ENCODE measurements around the gene RBM22. TPM values are rescaled to one million over a fixed set of nuclear protein-coding genes. Genes with fewer than 3 reads are reported as not detected.

The RBM22 gene
- total and polyA plus RNA-seq, 10 of the 15 experiments (the other 5 are each of a cell fraction or from before 2014, with no cell fraction given) = 26.3 to 66.4 (median 43.0) TPM

DNA sequence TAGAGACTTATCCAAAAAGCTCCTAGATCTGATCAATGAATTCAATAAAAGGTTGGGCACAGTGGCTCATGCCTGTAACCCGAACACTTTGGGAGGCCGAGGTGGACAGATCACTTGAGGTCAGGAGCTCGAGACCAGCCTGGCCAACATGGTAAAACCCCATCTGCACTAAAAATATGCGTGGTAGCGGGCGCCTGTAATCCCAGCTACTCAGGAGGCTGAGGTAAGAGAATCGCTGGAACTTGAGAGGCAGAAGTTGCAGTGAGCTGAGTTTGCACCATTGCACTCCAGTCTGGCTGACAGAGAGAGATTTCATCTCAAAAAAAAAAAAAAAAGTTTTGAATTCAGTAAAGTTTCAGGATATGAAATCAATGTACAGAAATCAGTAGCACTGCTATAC, 38.0 kb upstream of the RBM22 start (continued):
- TF ChIP-seq, protein P1, sequence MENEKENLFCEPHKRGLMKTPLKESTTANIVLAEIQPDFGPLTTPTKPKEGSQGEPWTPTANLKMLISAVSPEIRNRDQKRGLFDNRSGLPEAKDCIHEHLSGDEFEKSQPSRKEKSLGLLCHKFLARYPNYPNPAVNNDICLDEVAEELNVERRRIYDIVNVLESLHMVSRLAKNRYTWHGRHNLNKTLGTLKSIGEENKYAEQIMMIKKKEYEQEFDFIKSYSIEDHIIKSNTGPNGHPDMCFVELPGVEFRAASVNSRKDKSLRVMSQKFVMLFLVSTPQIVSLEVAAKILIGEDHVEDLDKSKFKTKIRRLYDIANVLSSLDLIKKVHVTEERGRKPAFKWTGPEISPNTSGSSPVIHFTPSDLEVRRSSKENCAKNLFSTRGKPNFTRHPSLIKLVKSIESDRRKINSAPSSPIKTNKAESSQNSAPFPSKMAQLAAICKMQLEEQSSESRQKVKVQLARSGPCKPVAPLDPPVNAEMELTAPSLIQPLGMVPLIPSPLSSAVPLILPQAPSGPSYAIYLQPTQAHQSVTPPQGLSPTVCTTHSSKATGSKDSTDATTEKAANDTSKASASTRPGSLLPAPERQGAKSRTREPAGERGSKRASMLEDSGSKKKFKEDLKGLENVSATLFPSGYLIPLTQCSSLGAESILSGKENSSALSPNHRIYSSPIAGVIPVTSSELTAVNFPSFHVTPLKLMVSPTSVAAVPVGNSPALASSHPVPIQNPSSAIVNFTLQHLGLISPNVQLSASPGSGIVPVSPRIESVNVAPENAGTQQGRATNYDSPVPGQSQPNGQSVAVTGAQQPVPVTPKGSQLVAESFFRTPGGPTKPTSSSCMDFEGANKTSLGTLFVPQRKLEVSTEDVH (IDR thresholded peaks at IDR 0.05; ENCODE audit: low read depth, partially characterized antibody) = no peak
- TF ChIP-seq KAT2A (conservative IDR thresholded peaks at IDR 0.05; ENCODE audit: control insufficient read depth, low read depth, low read length) (no peak), WRNIP1 (IDR thresholded peaks at IDR 0.05; ENCODE audit: borderline replicate concordance, low read depth, low read length) (no peak)

DNA sequence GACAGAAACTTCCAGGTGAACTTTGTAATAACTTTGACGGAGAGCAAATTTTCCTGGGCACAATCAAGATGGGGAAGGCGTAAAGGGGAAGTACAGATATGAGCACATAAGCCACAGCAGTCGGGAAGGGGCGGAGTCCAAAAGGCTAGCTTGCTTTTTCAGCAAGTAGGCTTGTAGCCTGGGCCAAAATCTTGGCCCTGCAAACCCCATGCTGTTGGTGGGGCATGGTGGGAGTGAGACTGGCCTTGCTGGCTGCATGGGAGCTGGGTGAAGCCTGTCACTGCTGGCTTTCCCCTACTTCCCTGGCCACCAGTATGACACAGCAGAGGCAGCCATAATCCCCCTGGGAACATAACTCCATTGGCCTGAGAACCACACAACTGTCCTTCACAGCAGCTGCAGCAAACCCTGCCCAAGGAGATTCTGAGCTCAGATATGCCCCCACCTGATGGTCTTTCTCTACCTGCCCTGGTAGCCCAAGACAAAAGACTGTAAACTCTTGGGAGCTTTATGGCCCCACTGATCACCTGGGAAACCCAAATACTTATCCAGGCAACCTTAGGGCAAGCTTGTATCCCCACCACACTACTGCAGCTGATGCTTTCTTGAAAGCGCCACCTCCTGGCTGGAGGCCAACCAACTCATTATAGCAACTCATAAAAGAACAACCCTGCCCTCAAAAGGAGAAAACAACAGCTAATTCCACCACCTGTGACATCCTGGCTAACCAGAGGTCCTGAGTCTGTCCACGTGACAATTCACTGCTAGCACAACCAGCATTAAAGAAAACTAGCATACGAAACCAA, 33.9 kb upstream of the RBM22 start:
- SMC1A ChIA-PET (ENCODE audit: uncharacterized antibody, unreplicated experiment) = interaction anchor here (0.8 to 3.7 kb wide), 15 partner anchors 9 to 478 kb away, joined by 3 to 25 read pairs (median 4); partner anchors contain the start of genes DCTN4, IRGM, RBM22 and SMIM3
- Histone ChIP-seq H3K9ac (ENCODE audit: control insufficient read depth, insufficient read depth, low read length) (0 out of 2 replicates have a peak overlapping the region, but pooled peaks have one; percentile 21), H3K4me1 (ENCODE audit: control insufficient read depth, insufficient read depth, low read length) (peaks cover 14% of the 10 kb centered on the region), H4K20me1 (ENCODE audit: control insufficient read depth, insufficient read depth) (no peaks in the 10 kb centered on the region), H3K36me3 (ENCODE audit: control insufficient read depth in 2 of 2, insufficient read depth in 2 of 2, low read length in 1 of 2) (peaks cover 1 to 19% of the 10 kb centered on the region in 2 experiments), H3K4me2 (ENCODE audit: control insufficient read depth, insufficient read depth) (peak overlapping the region; percentile 43), H3K9me3 (replicated peaks; ENCODE audit: control insufficient read depth, insufficient read depth, low read length) (peaks cover 6% of the 10 kb centered on the region), H3K27me3 (replicated peaks in 1 of 2; ENCODE audit: control insufficient read depth in 2 of 2, insufficient read depth in 2 of 2, low read length in 1 of 2) (no peaks in the 10 kb centered on the region), H3K27ac (ENCODE audit: control insufficient read depth, insufficient read depth) (peak overlapping the region; percentile 67), H2AFZ (ENCODE audit: control insufficient read depth, low read depth, low read length) (peak overlapping the region; percentile 26), H3K4me3 (no peak overlapping the region), H3K79me2 (ENCODE audit: control insufficient read depth, insufficient read depth, low read length) (peaks cover 27% of the 10 kb centered on the region)
- in situ Hi-C loops (cut with MboI) = no loop called here
- WGBS (ENCODE audit: insufficient coverage, insufficient replicate concordance, low lambda C conversion rate, missing lambda C conversion rate) = 22% methylated on average over 7 of the region's 7 CpGs
- RAD21 ChIA-PET (ENCODE audit: unreplicated experiment) = interaction anchor here (1.0 to 1.6 kb wide), 9 partner anchors 13 to 276 kb away, joined by 3 to 8 read pairs (median 3); partner anchors contain the start of genes DCTN4 and IRGM
- FAIRE-seq (peak; percentile 84), DNase-seq (ENCODE audit: low read depth, low spot score) (peak; percentile 53), ATAC-seq (peak; percentile 96)
- intact Hi-C loops (cut with micrococcal nuclease; ENCODE audit: unreplicated experiment) = loop anchor here (1.0 kb wide), 1 partner anchor 46 kb away; no protein-coding TSS in a partner anchor
- BruUV-seq (replicated peaks) = no TSS peak
- CTCF ChIA-PET = interaction anchor here (0.7 to 3.3 kb wide), 23 partner anchors 9 to 449 kb away, joined by 3 to 27 read pairs (median 4); partner anchors contain the start of genes DCTN4, IRGM and RBM22
- POLR2A ChIA-PET = interaction anchor here (0.6 to 1.6 kb wide), 8 partner anchors 14 to 479 kb away, joined by 3 to 7 read pairs (median 3); partner anchors contain the start of genes DCTN4 and RBM22
- TF ChIP-seq, protein P2, sequence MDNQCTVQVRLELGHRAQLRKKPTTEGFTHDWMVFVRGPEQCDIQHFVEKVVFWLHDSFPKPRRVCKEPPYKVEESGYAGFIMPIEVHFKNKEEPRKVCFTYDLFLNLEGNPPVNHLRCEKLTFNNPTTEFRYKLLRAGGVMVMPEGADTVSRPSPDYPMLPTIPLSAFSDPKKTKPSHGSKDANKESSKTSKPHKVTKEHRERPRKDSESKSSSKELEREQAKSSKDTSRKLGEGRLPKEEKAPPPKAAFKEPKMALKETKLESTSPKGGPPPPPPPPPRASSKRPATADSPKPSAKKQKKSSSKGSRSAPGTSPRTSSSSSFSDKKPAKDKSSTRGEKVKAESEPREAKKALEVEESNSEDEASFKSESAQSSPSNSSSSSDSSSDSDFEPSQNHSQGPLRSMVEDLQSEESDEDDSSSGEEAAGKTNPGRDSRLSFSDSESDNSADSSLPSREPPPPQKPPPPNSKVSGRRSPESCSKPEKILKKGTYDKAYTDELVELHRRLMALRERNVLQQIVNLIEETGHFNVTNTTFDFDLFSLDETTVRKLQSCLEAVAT (IDR thresholded peaks at IDR 0.05) = no peak
- TF ChIP-seq SPI1 (IDR thresholded peaks at IDR 0.05; ENCODE audit: borderline replicate concordance, insufficient read depth, low read depth, low read length) (peak; percentile 55; the same call in 1 of the 2 replicates), DPF2 (IDR thresholded peaks at IDR 0.05) (peak; percentile 47; the same call in 1 of the 2 replicates), CHD1 (IDR thresholded peaks at IDR 0.05; ENCODE audit: low read depth, low read length) (no peak), STAT1 (conservative IDR thresholded peaks at IDR 0.05) (no peak), ATF7 (IDR thresholded peaks at IDR 0.05; ENCODE audit: low read depth) (peak; percentile 22; the same call in 1 of the 2 replicates), CBX5 (IDR thresholded peaks at IDR 0.05; ENCODE audit: low read depth) (0 out of 2 replicates have a peak, but pooled peaks have one; percentile 36), YY1 (IDR thresholded peaks at IDR 0.05; ENCODE audit: low read depth, low read length) (peak; percentile 53; the same call in 1 of the 2 replicates), ZNF24 (IDR thresholded peaks at IDR 0.05) (no peak), IKZF1 (conservative IDR thresholded peaks at IDR 0.05) (peak; percentile 62), RAD51 (IDR thresholded peaks at IDR 0.05) (peak; percentile 73; the same call in 1 of the 2 replicates)
